T-helper 17 cell (primary cell): ENCODE measurements around the gene NTN1. TPM values are rescaled to one million over a fixed set of nuclear protein-coding genes. Genes with fewer than 3 reads are reported as not detected.
A peak's percentile ranks its signal among the peaks of the same experiment; 100 is the strongest.

Source experiments
- ATAC-seq: fragments of 150-1000 bp; cut with Tn5 transposase; 2 replicates; pipeline ENCODE4 v1.10.0; 2021; ENCODE audit warnings: mild to moderate bottlenecking, moderate library complexity
- DNase-seq, 3 donors: peaks; one replicate each; pipeline versions ENCODE4 v3.0.0 to v3.0.0-alpha.2; 2020 to 2021
- H3K9me3 ChIP-seq: one replicate; pipeline ENCODE4 v1.7.0; 2013; ENCODE audit warnings: low read length, mild to moderate bottlenecking; ENCODE audit not compliant: control insufficient read depth, poor library complexity, severe bottlenecking
- H3K27ac Mint-ChIP-seq: one replicate; pipeline ENCODE4 v1.8.0; 2022; ENCODE audit warnings: mild to moderate bottlenecking, moderate library complexity, mixed read lengths
- H3K27me3 Mint-ChIP-seq: one replicate; pipeline ENCODE4 v1.8.0; 2022; ENCODE audit warnings: mixed read lengths
- H3K36me3 Mint-ChIP-seq: one replicate; pipeline ENCODE4 v1.8.0; 2022; ENCODE audit warnings: low read depth, mixed read lengths
- H3K4me1 Mint-ChIP-seq: one replicate; pipeline ENCODE4 v1.8.0; 2022; ENCODE audit warnings: mild to moderate bottlenecking, mixed read lengths
- H3K4me3 Mint-ChIP-seq: one replicate; pipeline ENCODE4 v1.8.0; 2022; ENCODE audit warnings: mild to moderate bottlenecking, moderate library complexity, mixed read lengths
- total RNA-seq, 4 donors: library from RNA in 2 of 4; stranded (reverse) in 2 of 4; gene quantifications; one replicate each; pipeline ENCODE4 v1.2.3 and lab custom pipeline; 2022 to 2026

NTN1 gene
- total RNA-seq, 2 donors from 2014 or later = 0.12 to 0.16 TPM

DNA sequence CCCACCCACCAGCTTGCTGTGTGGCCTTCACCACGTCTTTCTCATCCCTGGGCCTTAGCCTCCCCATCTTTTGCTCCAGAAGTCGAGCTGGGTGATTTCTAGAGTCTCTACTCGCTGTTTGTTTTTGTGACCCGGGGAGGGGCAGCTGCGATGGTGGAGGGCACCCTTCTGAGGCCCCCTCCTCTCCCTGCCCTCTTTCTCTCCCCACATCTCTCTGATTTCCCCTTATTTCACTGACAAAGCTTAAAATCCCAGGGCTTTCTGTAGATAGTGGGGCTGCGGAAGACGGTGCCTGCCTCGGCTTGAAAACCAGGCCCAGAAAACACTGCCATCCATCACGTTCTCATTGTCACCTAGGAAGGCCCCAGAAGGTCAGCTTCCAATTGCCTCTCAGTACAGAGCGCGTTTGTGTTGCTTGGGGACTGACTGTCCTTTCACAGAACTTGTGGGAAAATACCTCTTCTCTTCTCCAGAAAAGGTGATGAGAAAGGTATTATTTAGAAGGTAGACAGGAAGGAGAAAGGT, 95.1 kb downstream of the NTN1 start:
- DNase-seq (no peak), ATAC-seq (no peak)
- Mint-ChIP-seq H3K4me3 (peak overlapping the region; percentile 41), H3K27me3 (peaks cover 23% of the 10 kb centered on the region), H3K27ac (no peak overlapping the region), H3K36me3 (peaks cover 2% of the 10 kb centered on the region), H3K4me1 (peaks cover 5% of the 10 kb centered on the region)
- no peaks in the 10 kb centered on the region for H3K9me3 ChIP-seq

DNA sequence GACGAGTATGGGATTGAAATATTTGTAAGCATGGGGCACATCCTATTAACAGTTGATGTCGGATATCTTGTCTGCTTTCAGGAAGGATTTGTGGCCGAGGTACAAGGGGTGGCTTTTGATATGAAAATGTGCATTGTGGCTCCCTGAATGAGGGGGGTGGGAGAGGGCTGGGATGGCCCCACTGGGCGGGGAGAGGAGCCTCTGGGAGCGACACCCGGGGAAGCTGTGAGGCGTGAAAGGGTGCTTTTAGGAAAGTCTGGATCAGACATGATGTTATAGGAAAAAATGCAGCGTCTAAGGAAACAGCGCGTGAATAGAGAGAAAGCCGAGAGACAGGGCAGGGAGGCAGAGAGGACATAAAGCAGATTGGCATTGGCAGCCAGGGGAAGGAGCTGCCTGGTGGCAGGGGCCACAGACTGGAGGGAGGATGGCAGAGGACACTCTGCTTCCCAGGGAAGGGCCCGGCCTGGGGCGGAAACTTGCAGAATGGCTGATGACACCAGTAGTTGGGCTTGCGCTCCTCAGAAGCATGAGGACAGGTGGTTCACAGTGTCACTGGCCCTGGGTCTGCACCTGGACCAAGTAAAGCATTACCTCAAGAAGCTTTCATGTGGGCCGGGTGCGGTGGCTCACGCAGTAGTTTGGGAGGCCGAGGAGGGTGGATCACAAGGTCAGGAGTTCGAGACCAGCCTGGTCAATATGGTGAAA, 95.7 kb downstream of the NTN1 start:
- no peaks in the 10 kb centered on the region for H3K9me3 ChIP-seq
- no peak for DNase-seq
- H3K36me3 Mint-ChIP-seq = peaks cover 2% of the 10 kb centered on the region
- peaks cover 9% of the 10 kb centered on the region for H3K4me1 Mint-ChIP-seq
- no peak for ATAC-seq
- no peak overlapping the region for H3K4me3 Mint-ChIP-seq
- H3K27me3 Mint-ChIP-seq = peaks cover 30% of the 10 kb centered on the region
- H3K27ac Mint-ChIP-seq = no peak overlapping the region

DNA sequence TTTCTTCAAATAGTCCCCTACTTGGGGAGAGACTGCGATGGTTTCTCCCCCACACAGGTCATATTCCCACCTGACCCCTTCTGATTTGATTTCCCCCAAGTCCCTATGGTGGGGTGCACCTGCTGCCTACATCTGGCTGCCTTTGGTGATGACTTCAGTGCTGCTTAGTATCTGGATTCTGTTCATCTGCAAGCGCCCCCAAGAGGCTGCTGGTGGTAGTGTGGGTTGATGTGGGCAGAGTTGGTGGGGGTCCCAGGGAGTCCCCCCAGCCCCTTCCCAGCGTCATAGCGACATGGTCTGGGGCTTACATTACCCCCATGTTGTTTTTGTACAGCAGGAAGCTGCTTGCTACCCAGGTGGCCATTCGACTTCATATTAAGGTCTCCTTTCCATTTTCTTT, 99.2 kb downstream of the NTN1 start:
- H3K9me3 ChIP-seq = no peaks in the 10 kb centered on the region
- no peak overlapping the region for H3K27ac Mint-ChIP-seq
- no peak for ATAC-seq
- peaks cover 16% of the 10 kb centered on the region for H3K4me1 Mint-ChIP-seq
- DNase-seq = no peak
- H3K4me3 Mint-ChIP-seq = no peak overlapping the region
- H3K36me3 Mint-ChIP-seq = no peaks in the 10 kb centered on the region
- H3K27me3 Mint-ChIP-seq = peaks cover 46% of the 10 kb centered on the region

DNA sequence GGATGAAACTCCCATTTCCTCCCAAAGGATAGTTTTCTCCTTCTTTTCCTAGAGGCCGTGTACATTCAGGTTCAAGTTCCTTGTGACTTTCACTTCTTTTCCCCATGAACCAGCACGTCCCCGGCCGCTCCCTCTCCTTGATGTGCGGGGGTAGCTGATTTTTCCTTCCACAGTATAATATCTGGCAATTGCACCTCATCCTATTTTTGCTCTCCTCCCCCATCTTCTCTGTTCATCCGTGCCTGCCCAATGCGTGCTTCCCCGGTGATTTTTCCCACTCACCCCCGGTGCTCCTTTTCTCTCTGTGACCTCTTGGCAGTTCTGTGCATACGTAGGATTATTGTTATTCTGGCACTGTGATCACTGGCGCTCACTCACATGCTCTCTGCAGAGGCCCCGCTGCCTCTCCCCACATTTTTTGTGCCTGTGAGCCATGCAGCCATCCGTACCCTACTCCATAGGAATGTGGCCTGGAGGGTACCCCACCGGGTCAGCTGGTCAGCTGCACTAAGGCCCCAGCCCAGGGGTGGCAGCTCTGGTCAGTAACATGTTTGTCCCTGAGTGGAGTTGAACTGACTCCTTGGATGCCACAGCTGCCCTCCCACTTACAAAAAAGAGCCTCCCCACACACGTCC, 100.0 kb downstream of the NTN1 start:
- Mint-ChIP-seq H3K4me3 (no peak overlapping the region), H3K27ac (no peak overlapping the region), H3K36me3 (no peaks in the 10 kb centered on the region), H3K27me3 (peaks cover 53% of the 10 kb centered on the region), H3K4me1 (peaks cover 12% of the 10 kb centered on the region)
- no peak for DNase-seq
- no peak for ATAC-seq
- H3K9me3 ChIP-seq = no peaks in the 10 kb centered on the region

DNA sequence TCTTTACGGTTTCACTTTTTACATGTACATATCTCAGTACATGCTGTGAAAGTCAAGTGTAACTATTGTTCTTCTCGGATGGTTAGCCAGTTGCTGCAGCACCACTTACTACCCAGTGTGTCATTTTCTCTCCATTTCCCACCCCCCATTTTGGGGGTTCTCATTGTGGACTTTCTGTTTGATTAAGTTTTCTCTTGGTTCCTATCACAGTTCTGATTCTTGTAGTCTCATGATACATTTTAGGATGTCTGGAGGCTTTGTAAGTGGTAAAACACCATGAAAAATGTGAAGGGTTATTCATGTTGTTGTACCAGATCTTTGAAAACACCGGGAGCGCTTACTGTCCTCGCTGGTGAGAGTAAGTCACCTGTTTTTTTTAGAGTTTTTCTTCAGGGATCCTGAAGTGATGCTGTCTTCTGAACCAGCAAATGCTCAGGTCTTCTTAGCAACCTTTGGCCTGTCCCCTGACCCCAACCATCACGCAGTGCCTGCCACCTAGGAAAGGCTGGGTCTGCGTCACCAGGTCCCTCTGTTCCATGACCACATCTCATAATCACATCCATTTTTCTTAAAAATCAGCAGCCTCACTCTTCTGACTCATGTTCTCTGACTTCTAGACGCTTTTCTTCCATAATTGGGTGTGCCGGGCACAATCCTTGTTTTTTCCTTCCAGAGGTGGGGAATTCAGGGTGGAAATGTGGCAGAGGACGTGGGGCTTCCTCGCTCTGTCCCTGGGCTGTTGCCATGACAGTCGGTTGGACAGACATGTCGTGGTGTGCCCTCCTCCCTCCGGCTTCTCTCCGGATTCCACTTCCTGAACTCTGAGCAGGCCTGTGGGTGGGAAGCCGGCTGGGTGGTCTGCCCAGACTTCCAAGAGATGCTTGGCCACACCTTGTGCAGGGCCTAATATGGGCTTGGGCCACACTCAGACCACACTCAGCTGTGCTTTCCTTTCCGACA, 102.6 kb downstream of the NTN1 start:
- Mint-ChIP-seq H3K4me3 (no peak overlapping the region), H3K36me3 (no peaks in the 10 kb centered on the region), H3K4me1 (peaks cover 15% of the 10 kb centered on the region), H3K27me3 (peaks cover 60% of the 10 kb centered on the region), H3K27ac (no peak overlapping the region)
- ATAC-seq (no peak), DNase-seq (no peak)
- no peaks in the 10 kb centered on the region for H3K9me3 ChIP-seq

DNA sequence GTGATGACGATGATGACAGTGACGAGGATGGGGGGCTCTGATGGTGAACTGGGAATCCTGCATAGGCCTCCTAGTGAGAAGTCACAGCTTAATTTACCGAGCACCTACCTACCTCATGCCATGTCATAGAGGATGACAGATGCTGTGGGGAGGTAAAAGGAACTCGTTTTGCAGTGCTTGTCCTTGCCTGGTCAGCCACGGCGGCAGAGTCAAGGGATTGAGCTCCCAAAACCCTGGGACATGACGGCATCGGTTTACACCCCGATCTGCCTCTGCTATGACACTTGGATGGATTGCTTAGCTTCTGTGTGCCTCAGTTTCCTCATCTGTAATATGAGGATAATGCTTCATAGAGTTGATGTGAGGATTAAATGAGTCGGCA, 103.2 kb downstream of the NTN1 start:
- Mint-ChIP-seq H3K4me1 (peaks cover 15% of the 10 kb centered on the region), H3K27me3 (peaks cover 60% of the 10 kb centered on the region), H3K4me3 (no peak overlapping the region), H3K36me3 (no peaks in the 10 kb centered on the region), H3K27ac (no peak overlapping the region)
- no peaks in the 10 kb centered on the region for H3K9me3 ChIP-seq
- no peak for DNase-seq
- no peak for ATAC-seq

DNA sequence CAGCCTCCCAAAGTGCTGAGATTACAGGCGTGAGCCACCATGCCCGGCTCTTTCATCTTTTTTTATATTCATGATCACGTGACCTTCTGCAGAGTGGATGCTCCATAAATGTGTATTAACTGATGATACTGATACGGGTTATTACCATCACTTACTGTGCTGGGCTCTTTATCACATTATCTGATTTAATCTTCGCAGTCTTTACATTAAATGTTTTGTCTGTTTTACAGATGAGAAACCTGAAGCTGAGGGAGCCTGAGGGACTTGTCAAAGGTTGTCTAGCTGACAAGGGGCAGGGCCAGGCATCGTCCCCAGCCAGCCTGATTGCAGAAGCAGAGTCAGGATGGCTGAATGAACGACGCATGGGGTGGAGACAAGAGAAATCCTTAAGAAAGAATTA, 104.4 kb downstream of the NTN1 start:
- Mint-ChIP-seq H3K27ac (no peak overlapping the region), H3K4me3 (no peak overlapping the region), H3K4me1 (peaks cover 18% of the 10 kb centered on the region), H3K36me3 (no peaks in the 10 kb centered on the region), H3K27me3 (peaks cover 59% of the 10 kb centered on the region)
- no peaks in the 10 kb centered on the region for H3K9me3 ChIP-seq
- DNase-seq (no peak), ATAC-seq (no peak)

DNA sequence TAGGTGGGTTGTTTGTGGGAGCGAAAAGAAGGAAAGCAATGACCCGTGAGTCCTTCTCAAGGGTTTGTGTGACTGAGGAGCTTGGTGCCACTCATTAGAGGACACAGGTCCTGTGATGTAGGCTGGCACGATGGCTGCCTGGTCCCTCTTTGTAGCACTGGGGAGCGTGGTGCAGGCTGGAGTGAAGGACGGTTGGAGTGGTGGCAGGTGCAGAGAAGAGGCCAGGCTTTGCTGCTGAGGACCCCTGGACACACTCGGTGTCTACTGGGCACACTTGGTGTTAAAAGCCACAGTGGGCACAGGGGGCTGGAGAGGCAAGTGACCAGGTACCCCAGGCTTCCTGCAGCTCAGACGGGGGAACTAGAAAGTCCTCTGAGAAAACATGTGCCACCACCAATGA, 106.0 kb downstream of the NTN1 start:
- peaks cover 50% of the 10 kb centered on the region for H3K27me3 Mint-ChIP-seq
- no peak for DNase-seq
- H3K4me1 Mint-ChIP-seq = peaks cover 17% of the 10 kb centered on the region
- no peak overlapping the region for H3K27ac Mint-ChIP-seq
- H3K4me3 Mint-ChIP-seq = no peak overlapping the region
- no peaks in the 10 kb centered on the region for H3K9me3 ChIP-seq
- no peak for ATAC-seq
- H3K36me3 Mint-ChIP-seq = no peaks in the 10 kb centered on the region

DNA sequence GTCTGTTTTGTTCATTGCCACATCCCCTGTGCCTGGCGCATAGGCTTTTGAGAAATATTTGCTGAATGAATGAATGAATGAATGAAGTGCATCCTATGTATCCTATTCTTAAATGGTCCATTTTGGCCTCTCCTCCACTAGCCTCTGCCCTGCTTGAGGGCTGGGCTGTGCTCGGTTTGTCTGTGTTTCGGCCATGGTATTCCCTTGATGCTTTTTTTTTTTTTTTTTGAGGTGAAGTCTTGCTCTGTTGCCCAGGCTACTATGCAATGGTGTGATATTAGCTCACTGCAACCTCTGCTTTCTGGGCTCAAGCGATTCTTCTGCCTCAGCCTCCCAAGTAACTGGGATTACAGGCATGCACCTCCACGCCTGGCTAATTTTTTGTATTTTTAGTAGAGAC, 110.1 kb downstream of the NTN1 start:
- no peaks in the 10 kb centered on the region for H3K9me3 ChIP-seq
- Mint-ChIP-seq H3K27ac (no peak overlapping the region), H3K36me3 (peaks cover 2% of the 10 kb centered on the region), H3K4me3 (no peak overlapping the region), H3K4me1 (peaks cover 12% of the 10 kb centered on the region), H3K27me3 (peaks cover 43% of the 10 kb centered on the region)
- ATAC-seq (no peak), DNase-seq (no peak)

DNA sequence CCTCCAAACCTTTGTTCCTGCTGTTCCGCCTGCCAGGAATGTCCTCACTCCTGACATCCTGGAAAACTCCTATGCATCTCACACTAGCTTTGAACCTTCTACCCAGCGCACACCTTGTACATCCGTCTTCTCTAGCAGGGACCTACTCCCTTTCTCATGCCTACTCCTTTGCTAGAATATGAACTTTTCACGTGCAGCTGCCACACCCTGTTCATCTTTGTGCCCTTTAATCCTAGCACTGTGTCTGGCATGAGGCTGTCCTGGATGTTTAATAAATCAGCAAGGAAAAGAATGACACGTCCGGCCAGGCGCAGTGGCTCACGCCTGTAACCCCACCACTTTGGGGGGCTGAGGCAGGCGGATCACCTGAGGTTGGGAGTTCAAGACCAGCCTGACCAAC, 111.0 kb downstream of the NTN1 start:
- H3K9me3 ChIP-seq = no peaks in the 10 kb centered on the region
- Mint-ChIP-seq H3K4me1 (peaks cover 9% of the 10 kb centered on the region), H3K27me3 (peaks cover 42% of the 10 kb centered on the region), H3K4me3 (no peak overlapping the region), H3K36me3 (peaks cover 2% of the 10 kb centered on the region), H3K27ac (no peak overlapping the region)
- ATAC-seq = no peak
- DNase-seq = no peak

DNA sequence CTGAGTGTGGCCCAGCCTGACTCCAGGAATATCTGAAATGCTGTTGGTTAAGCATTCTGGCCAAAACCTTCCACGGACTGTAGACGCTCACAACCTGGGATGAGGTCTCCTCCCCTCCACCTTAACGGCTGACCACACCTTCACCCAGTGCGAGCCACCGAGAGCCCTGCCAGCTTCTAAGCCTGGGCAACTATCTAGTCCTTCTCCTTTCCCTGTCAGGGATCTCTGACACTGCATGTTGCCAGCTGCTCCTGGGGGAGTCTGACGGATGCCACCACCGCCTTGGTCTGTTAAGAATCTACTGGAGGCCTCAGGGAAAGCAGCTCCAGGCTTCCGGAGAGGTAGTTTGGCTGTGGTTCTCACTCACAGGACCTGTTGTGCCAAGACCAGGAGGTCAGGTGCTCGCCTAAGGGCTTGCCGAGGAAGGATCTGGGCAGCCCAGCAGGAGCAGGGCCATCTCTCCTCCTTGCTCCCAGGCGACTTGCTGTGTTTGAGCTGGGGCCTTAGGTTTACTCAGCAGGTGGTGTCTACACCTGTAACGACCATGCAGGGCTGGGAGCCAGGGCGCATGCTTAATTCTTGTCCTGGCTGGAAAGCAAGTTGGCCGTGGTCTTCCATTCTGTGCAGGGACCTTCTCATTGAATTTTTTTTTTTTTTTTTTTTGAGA, 111.8 kb downstream of the NTN1 start:
- no peak for DNase-seq
- no peaks in the 10 kb centered on the region for H3K9me3 ChIP-seq
- Mint-ChIP-seq H3K36me3 (peaks cover 2% of the 10 kb centered on the region), H3K27me3 (peaks cover 41% of the 10 kb centered on the region), H3K4me1 (peaks cover 9% of the 10 kb centered on the region), H3K27ac (peak overlapping the region; percentile 24), H3K4me3 (no peak overlapping the region)
- ATAC-seq = no peak

DNA sequence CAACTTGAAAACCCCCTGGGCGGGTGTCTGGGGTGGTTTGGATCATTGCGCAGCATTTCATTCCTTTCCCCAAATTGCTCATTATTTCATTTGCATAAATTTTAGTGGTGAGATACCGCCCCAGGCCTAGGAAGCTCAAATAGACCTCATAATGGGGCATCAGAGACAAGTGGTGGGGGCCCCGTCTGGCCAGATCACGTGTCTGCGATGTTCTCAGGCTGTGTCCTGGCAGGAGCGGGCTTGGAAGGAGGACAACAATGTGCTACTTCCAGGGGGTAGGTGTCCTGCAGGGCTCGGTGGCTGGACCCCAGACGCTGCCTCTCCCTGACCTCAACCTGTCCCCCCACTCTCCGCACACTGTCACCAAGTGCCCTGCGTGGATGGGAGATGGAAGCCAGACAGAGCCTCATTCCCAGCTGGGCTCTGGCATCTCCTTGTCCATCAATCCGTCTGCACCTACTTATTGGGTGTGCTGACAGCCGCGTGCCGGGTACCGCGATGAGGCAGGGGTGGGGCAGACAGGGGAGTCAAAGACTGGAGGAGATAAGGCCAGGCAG, 116.9 kb downstream of the NTN1 start:
- peaks cover 2% of the 10 kb centered on the region for H3K36me3 Mint-ChIP-seq
- ATAC-seq (no peak), DNase-seq (no peak)

More for the DNA sequence above, 116.9 kb downstream of the NTN1 start:
- no peak overlapping the region for H3K27ac Mint-ChIP-seq
- H3K9me3 ChIP-seq = no peaks in the 10 kb centered on the region
- no peaks in the 10 kb centered on the region for H3K4me1 Mint-ChIP-seq
- H3K4me3 Mint-ChIP-seq = no peak overlapping the region
- peaks cover 39% of the 10 kb centered on the region for H3K27me3 Mint-ChIP-seq
